Activated T-helper 2 cell treated with anti-CD3 and anti-CD28 coated beads, Interferon-gamma antibody, Interleukin-2, Interleukin-4, amounts not matched to agents 10 μg/mL and 5 μg/mL and 100 μg/mL, durations not matched to agents 14 hours and 24 hours and 36 hours (primary cell): ENCODE measurements around the gene LYST. TPM values are rescaled to one million over a fixed set of nuclear protein-coding genes. Genes with fewer than 3 reads are reported as not detected.

ENCODE experiments used
- DNase-seq: peaks from one replicate; pipeline ENCODE4 v3.0.0; 2021; ENCODE audit warnings: low spot score
- H3K27ac Mint-ChIP-seq: one replicate; pipeline ENCODE4 v1.8.0; 2021; ENCODE audit warnings: mixed read lengths
- H3K27me3 Mint-ChIP-seq: one replicate; pipeline ENCODE4 v1.8.0; 2021; ENCODE audit warnings: low read depth, mixed read lengths
- H3K36me3 Mint-ChIP-seq: one replicate; pipeline ENCODE4 v1.8.0; 2021; ENCODE audit warnings: low read depth, mixed read lengths
- H3K4me1 Mint-ChIP-seq: one replicate; pipeline ENCODE4 v1.8.0; 2021; ENCODE audit warnings: low read depth, mixed read lengths
- H3K4me3 Mint-ChIP-seq: one replicate; pipeline ENCODE4 v1.8.0; 2021; ENCODE audit warnings: low read depth, mild to moderate bottlenecking, moderate library complexity, mixed read lengths
- H3K9me3 Mint-ChIP-seq: one replicate; pipeline ENCODE4 v1.8.0; 2021; ENCODE audit warnings: mixed read lengths
- intact Hi-C: fragments of 100-400 bp; cut with micrococcal nuclease; formaldehyde crosslinking; loops from one replicate; pipeline ENCODE4 v1.15.1; 2023
- total RNA-seq: library from RNA; stranded (reverse); gene quantifications from 2 replicates; pipeline ENCODE4 v1.2.3, GENCODE V29; 2022

LYST gene
- total RNA-seq, 1 donor from 2014 or later: 98.6 TPM

GRCh38 chr1:235708390-235708962 is 158.2 kb downstream of the LYST start:
- H3K27me3 Mint-ChIP-seq: no peaks in the 10 kb centered on the region
- H3K9me3 Mint-ChIP-seq: no peaks in the 10 kb centered on the region
- no peak overlapping the region for H3K4me3 Mint-ChIP-seq
- no peak overlapping the region for H3K27ac Mint-ChIP-seq
- no peak for DNase-seq
- intact Hi-C loops: no loop called here
- H3K4me1 Mint-ChIP-seq: peaks cover 6% of the 10 kb centered on the region
- H3K36me3 Mint-ChIP-seq: peaks cover 66% of the 10 kb centered on the region

GRCh38 chr1:235703506-235703905 is 163.2 kb downstream of the LYST start:
- intact Hi-C loops: no loop called here
- H3K27ac Mint-ChIP-seq: no peak overlapping the region
- peaks cover 75% of the 10 kb centered on the region for H3K36me3 Mint-ChIP-seq
- no peaks in the 10 kb centered on the region for H3K27me3 Mint-ChIP-seq
- H3K4me1 Mint-ChIP-seq: no peaks in the 10 kb centered on the region
- H3K9me3 Mint-ChIP-seq: no peaks in the 10 kb centered on the region
- DNase-seq: no peak
- no peak overlapping the region for H3K4me3 Mint-ChIP-seq

- Mint-ChIP-seq H3K4me3 (no peak overlapping the region), H3K36me3 (peaks cover 75% of the 10 kb centered on the region), H3K9me3 (no peaks in the 10 kb centered on the region), H3K4me1 (peaks cover 9% of the 10 kb centered on the region), H3K27ac (no peak overlapping the region), H3K27me3 (no peaks in the 10 kb centered on the region)
- intact Hi-C loops: no loop called here
- DNase-seq: no peak
Observed at GRCh38 chr1:235702412-235702811, 164.3 kb downstream of the LYST start.

- intact Hi-C loops: loop anchor here (1.0 to 10.0 kb wide), 4 partner anchors 40 to 302 kb away; no protein-coding TSS in a partner anchor
- no peaks in the 10 kb centered on the region for H3K27me3 Mint-ChIP-seq
- H3K4me3 Mint-ChIP-seq: no peak overlapping the region
- no peak for DNase-seq
- H3K36me3 Mint-ChIP-seq: peaks cover 77% of the 10 kb centered on the region
- H3K9me3 Mint-ChIP-seq: no peaks in the 10 kb centered on the region
- peaks cover 16% of the 10 kb centered on the region for H3K4me1 Mint-ChIP-seq
- peak overlapping the region; percentile 80 for H3K27ac Mint-ChIP-seq
Observed at GRCh38 chr1:235697508-235697907, 169.2 kb downstream of the LYST start.

- no peaks in the 10 kb centered on the region for H3K9me3 Mint-ChIP-seq
- intact Hi-C loops: no loop called here
- no peak for DNase-seq
Observed at GRCh38 chr1:235689356-235689755, 177.3 kb downstream of the LYST start.

GRCh38 chr1:235688096-235688495 is 178.6 kb downstream of the LYST start:
- Mint-ChIP-seq H3K9me3 (no peaks in the 10 kb centered on the region), H3K4me1 (no peaks in the 10 kb centered on the region), H3K4me3 (no peak overlapping the region), H3K36me3 (peaks cover 53% of the 10 kb centered on the region), H3K27ac (no peak overlapping the region), H3K27me3 (no peaks in the 10 kb centered on the region)
- DNase-seq: no peak
- intact Hi-C loops: no loop called here

More at GRCh38 chr1:235689356-235689755, 177.3 kb downstream of the LYST start:
- H3K4me1 Mint-ChIP-seq: no peaks in the 10 kb centered on the region
- H3K4me3 Mint-ChIP-seq: no peak overlapping the region
- no peaks in the 10 kb centered on the region for H3K27me3 Mint-ChIP-seq
- no peak overlapping the region for H3K27ac Mint-ChIP-seq
- peaks cover 49% of the 10 kb centered on the region for H3K36me3 Mint-ChIP-seq

GRCh38 chr1:235683653-235684052 is 183.1 kb downstream of the LYST start:
- Mint-ChIP-seq H3K27me3 (no peaks in the 10 kb centered on the region), H3K27ac (no peak overlapping the region), H3K9me3 (no peaks in the 10 kb centered on the region), H3K4me1 (no peaks in the 10 kb centered on the region), H3K4me3 (no peak overlapping the region), H3K36me3 (peaks cover 59% of the 10 kb centered on the region)
- intact Hi-C loops: no loop called here
- no peak for DNase-seq

- no peaks in the 10 kb centered on the region for H3K9me3 Mint-ChIP-seq
- H3K4me3 Mint-ChIP-seq: no peak overlapping the region
- peaks cover 50% of the 10 kb centered on the region for H3K36me3 Mint-ChIP-seq
- no peaks in the 10 kb centered on the region for H3K4me1 Mint-ChIP-seq
- DNase-seq: no peak
- intact Hi-C loops: no loop called here
- H3K27me3 Mint-ChIP-seq: no peaks in the 10 kb centered on the region
- no peak overlapping the region for H3K27ac Mint-ChIP-seq
Observed at GRCh38 chr1:235682216-235682615, 184.5 kb downstream of the LYST start.

GRCh38 chr1:235679644-235680043 is 187.1 kb downstream of the LYST start:
- no peak overlapping the region for H3K4me3 Mint-ChIP-seq
- intact Hi-C loops: no loop called here
- peaks cover 1% of the 10 kb centered on the region for H3K4me1 Mint-ChIP-seq
- H3K27ac Mint-ChIP-seq: no peak overlapping the region
- no peak for DNase-seq
- peaks cover 63% of the 10 kb centered on the region for H3K36me3 Mint-ChIP-seq
- H3K27me3 Mint-ChIP-seq: no peaks in the 10 kb centered on the region
- H3K9me3 Mint-ChIP-seq: peaks cover 21% of the 10 kb centered on the region

GRCh38 chr1:235679005-235679404 is 187.7 kb downstream of the LYST start:
- H3K27me3 Mint-ChIP-seq: no peaks in the 10 kb centered on the region
- H3K4me3 Mint-ChIP-seq: no peak overlapping the region
- peaks cover 25% of the 10 kb centered on the region for H3K9me3 Mint-ChIP-seq
- peaks cover 67% of the 10 kb centered on the region for H3K36me3 Mint-ChIP-seq
- no peak for DNase-seq
- intact Hi-C loops: no loop called here
- no peak overlapping the region for H3K27ac Mint-ChIP-seq
- peaks cover 1% of the 10 kb centered on the region for H3K4me1 Mint-ChIP-seq

GRCh38 chr1:235675152-235675890 is 191.4 kb downstream of the LYST start:
- H3K9me3 Mint-ChIP-seq: peaks cover 58% of the 10 kb centered on the region
- H3K36me3 Mint-ChIP-seq: peaks cover 77% of the 10 kb centered on the region
- no peaks in the 10 kb centered on the region for H3K27me3 Mint-ChIP-seq
- no peak for DNase-seq
- peaks cover 1% of the 10 kb centered on the region for H3K4me1 Mint-ChIP-seq
- H3K27ac Mint-ChIP-seq: peak overlapping the region; percentile 50
- no peak overlapping the region for H3K4me3 Mint-ChIP-seq
- intact Hi-C loops: no loop called here

GRCh38 chr1:235673981-235674380 is 192.7 kb downstream of the LYST start:
- H3K9me3 Mint-ChIP-seq: peaks cover 71% of the 10 kb centered on the region
- peaks cover 82% of the 10 kb centered on the region for H3K36me3 Mint-ChIP-seq
- no peak for DNase-seq
- no peaks in the 10 kb centered on the region for H3K27me3 Mint-ChIP-seq
- no peak overlapping the region for H3K4me3 Mint-ChIP-seq
- H3K27ac Mint-ChIP-seq: no peak overlapping the region
- H3K4me1 Mint-ChIP-seq: peaks cover 1% of the 10 kb centered on the region
- intact Hi-C loops: no loop called here

- DNase-seq: no peak
- peaks cover 77% of the 10 kb centered on the region for H3K9me3 Mint-ChIP-seq
- no peak overlapping the region for H3K27ac Mint-ChIP-seq
- peaks cover 1% of the 10 kb centered on the region for H3K4me1 Mint-ChIP-seq
- intact Hi-C loops: no loop called here
- peaks cover 91% of the 10 kb centered on the region for H3K36me3 Mint-ChIP-seq
- H3K4me3 Mint-ChIP-seq: no peak overlapping the region
- H3K27me3 Mint-ChIP-seq: no peaks in the 10 kb centered on the region
Observed at GRCh38 chr1:235671992-235672391, 194.7 kb downstream of the LYST start.
